AG09309 (cell line): ENCODE measurements around the gene IFRD2.

Experiments
- DNase-seq: peaks from one replicate; pipeline ENCODE4 v3.0.0-alpha.2; 2010; ENCODE audit warnings: low read depth
- H3K4me3 ChIP-seq: 2 replicates; pipeline ENCODE4 v1.5.1; 2011; ENCODE audit warnings: mild to moderate bottlenecking, low read depth, low read length, moderate library complexity; ENCODE audit not compliant: control insufficient read depth
- TF ChIP-seq, protein P1 (sequence below): IDR thresholded peaks from 2 replicates; pipeline ENCODE4 v1.5.1; 2011; ENCODE audit warnings: mild to moderate bottlenecking, low read depth, low read length, inconsistent platforms; ENCODE audit not compliant: insufficient read depth, control insufficient read depth; ENCODE audit errors: missing control alignments

Gene IFRD2

DNA sequence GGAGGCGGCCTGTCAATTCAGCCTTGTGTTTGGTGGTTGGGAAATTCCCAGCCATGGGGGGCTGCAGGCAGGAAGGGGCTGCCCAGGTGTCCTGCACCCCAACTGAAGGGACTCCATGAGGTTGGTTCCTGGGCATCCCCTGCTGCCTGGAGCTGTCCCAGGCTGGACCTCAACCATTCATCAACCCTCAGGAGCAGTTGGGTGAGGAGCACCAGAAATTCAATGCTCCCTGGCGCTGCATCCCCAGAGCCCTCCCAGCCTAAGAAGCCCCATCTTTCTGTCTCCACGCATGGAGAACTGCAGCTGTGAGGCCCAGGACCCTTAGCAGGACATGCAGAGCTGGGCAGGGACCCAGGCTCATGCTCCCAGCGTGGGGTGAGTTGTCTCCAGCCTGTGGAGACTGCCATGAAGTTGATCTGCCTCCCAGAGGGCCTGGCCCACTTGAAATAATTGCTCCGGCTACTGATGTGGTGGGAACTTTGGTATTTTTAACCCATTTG is 31.2 kb downstream of the IFRD2 start:
- H3K4me3 ChIP-seq: peak overlapping the region; percentile 41
- TF ChIP-seq, protein P1, sequence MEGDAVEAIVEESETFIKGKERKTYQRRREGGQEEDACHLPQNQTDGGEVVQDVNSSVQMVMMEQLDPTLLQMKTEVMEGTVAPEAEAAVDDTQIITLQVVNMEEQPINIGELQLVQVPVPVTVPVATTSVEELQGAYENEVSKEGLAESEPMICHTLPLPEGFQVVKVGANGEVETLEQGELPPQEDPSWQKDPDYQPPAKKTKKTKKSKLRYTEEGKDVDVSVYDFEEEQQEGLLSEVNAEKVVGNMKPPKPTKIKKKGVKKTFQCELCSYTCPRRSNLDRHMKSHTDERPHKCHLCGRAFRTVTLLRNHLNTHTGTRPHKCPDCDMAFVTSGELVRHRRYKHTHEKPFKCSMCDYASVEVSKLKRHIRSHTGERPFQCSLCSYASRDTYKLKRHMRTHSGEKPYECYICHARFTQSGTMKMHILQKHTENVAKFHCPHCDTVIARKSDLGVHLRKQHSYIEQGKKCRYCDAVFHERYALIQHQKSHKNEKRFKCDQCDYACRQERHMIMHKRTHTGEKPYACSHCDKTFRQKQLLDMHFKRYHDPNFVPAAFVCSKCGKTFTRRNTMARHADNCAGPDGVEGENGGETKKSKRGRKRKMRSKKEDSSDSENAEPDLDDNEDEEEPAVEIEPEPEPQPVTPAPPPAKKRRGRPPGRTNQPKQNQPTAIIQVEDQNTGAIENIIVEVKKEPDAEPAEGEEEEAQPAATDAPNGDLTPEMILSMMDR: no peak
- no peak for DNase-seq

DNA sequence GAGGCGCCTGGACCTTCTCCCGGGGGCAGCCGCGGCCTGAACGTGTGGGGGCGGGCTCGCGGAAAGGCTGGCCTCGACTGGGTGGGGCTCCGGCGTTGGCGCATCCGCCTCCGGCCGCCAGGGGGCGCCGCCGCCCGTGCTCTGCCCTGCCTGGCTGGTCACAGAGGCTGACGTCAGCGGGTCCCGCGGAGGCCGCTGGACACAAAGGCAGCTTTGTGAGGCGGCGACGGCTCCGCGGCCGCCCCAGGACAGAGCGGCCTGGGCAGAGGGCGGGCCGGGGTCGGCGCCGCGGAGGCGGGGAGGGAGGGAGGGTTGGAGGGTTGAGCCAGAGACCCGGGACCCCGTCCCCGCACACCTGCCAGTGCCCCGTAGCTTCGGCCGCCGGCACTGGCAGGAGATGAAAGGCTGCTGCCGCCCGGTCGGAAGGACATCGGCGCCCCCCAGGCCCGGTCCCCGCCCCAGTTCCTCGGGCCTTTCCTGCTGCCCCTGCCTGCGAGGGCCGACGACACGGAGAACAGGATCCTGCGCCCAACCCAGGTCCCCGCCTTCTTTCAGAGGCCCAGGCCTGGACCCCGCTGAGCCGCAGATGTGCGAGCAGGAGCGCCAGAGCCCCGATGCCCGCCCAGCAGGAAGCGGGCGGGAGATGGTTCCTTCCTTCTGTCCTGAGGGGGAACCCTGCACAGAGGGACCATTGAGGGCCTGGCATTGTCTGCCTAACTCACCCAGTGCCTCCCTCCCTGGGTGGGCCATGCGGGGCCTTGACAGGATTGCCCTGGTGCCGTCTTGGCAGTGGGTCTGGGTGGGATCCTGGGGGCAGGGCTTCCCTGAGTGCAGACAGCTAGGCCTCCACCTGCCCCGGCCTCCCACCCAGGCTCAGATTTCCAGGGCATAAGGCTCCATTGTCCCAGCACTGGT is 31.9 kb downstream of the IFRD2 start:
- H3K4me3 ChIP-seq: peak overlapping the region; percentile 41
- no peak for DNase-seq
- TF ChIP-seq, protein P1: peak; percentile 71

DNA sequence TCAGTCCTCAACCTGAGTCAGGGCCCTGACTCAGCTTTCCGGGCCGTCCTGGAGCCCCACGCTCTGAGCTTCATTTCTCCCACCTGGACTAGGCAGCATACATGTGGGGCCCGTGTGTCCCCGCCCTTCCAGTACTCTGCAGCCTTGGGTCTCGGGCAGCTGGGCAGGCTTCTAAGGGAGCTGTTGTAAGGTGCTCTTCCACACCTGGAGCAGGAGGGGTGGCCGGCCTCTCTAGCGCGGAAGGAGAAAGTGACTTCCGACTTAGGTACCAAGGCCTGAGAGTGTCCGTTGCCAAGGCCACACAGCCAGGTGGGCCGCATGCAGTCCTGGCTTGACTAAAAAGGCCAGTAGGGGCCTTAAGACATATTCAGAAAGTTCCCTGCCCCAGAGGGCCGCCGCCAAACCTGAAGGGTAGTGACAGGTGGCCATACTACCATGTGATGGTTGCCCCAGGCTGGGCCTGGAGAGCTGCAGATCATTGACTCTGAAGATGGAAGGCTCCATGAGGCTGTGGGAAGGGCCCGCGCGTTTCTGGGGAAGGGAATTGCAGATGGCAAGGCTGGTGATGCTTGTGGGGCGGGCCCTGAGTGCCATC is 32.7 kb downstream of the IFRD2 start:
- H3K4me3 ChIP-seq: no peak overlapping the region
- TF ChIP-seq, protein P1: no peak
- no peak for DNase-seq

DNA sequence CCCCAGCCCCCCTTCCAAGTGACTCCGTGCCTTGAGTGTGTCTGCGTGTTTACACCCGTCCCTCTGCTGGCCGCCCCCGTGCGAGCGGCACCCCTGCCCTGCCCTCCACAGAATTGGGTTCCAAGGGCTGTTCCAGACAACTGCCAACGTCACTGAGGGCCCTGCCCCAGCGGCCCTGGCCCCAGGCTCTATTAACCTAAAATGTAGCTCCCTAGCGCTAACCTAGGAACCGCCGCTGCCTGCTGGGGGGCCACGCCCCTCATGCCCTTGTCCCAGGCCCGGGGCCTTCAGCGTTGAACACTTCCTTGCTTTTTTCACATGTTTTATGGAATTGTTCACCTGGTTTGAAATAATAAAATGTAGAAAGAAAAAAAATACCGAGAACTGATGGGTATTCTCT is 33.2 kb downstream of the IFRD2 start:
- TF ChIP-seq, protein P1: no peak
- DNase-seq: no peak
- H3K4me3 ChIP-seq: no peak overlapping the region

DNA sequence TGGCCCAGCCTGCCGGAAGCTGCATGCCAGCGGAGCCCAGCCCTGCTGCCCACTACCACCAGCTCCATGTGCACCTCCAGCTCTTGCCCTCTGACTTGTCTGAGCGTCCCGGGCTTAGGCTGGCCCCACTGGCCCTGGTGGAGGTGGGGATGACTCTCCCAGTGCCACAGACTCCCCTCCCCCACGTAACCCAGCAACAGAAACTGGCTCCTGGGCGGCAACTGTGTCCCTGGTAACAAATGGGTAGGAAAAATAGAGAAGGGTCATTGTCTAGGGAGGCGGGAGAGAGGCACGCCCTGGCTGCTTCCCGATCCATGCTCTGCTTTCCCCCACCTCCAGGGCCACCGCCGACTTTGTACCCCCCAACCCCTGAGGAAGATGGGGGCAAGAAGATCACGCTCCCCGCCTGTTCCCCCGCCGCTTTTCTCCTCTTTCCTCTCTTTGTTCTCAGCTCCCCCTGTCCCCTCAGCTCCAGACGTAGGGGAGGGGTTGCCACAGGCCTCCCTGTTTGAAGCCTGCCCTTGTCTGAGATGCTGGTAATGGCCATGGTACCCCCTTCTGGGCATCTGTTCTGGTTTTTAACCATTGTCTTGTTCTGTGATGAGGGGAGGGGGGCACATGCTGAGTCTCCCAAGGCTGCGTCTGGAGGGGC is 34.1 kb downstream of the IFRD2 start:
- DNase-seq: no peak
- H3K4me3 ChIP-seq: no peak overlapping the region
- TF ChIP-seq, protein P1: no peak

DNA sequence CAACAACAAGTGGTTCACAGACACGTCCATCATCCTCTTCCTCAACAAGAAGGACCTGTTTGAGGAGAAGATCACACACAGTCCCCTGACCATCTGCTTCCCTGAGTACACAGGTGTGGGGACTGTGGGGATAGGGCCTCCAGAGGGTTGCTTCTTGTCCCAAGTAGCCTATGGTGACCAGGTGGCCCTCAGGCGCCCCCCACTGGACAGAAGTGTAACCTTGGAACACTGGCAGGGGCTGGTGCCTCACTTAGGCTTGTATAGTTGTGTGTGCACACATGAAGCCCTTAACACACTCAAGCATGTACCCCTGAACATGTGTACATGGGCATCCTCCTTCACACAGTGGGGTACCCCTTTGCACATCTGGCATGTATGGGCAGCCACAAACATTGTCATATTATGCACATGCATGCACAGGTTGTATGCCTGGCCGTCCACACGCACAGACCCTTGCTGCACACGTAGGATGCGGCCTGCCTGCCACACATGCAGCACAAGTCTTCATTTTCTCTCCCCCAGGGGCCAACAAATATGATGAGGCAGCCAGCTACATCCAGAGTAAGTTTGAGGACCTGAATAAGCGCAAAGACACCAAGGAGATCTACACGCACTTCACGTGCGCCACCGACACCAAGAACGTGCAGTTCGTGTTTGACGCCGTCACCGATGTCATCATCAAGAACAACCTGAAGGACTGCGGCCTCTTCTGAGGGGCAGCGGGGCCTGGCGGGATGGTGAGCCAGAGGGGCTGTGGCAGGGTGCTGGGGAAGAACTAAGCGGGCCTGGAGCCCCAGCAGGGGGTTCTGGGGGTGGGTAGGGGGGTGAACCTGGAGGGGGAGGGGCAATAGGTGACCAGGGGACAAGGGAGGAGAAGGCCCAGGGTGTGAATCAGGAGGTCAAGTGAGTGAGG is 35.0 kb downstream of the IFRD2 start:
- DNase-seq: no peak
- TF ChIP-seq, protein P1: peak; percentile 66
- H3K4me3 ChIP-seq: no peak overlapping the region
